ENCODE data around the gene PIAS1.

PIAS1 gene

DNA sequence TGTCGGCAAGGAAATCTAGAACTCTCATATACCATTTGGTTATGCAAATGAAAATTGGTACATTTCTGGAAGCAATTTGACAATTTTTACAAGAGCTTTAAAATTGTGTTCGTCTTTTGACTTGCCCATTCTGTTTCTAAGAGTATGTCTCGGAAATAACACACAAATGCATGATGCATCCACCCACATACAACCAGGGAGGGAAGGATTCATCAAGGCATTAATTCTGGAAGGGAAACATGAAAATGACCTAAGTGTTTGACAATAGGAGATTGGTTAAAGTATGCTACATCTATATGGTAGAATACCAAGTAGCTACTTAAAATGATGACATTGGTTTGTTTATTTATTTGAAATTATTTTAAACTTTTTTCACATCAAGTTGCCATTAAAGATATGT, 58.6 kb downstream of the PIAS1 start:
- Histone ChIP-seq H3K79me2 (ENCODE audit: insufficient read depth, low read length) (peaks cover 95% of the 10 kb centered on the region), H2AFZ (ENCODE audit: low read depth, low read length, severe bottlenecking) (no peak overlapping the region), H3K9ac (ENCODE audit: low read length) (no peak overlapping the region), H3K36me3 (ENCODE audit: low read length) (no peaks in the 10 kb centered on the region), H4K20me1 (ENCODE audit: low read depth, low read length) (peaks cover 6% of the 10 kb centered on the region; the same call in 1 of the 2 replicates), H3K4me2 (ENCODE audit: low read depth, low read length, poor library complexity, severe bottlenecking) (peak overlapping the region; percentile 79), H3K9me3 (ENCODE audit: insufficient read depth, low read length) (no peaks in the 10 kb centered on the region), H3K27ac (ENCODE audit: low read depth, low read length) (no peak overlapping the region), H3K27me3 (ENCODE audit: low read length) (no peaks in the 10 kb centered on the region), H3F3A (ENCODE audit: insufficient read depth) (no peaks in the 10 kb centered on the region), H3K9me2 (replicated peaks; ENCODE audit: insufficient read depth, low read length) (no peaks in the 10 kb centered on the region), H3K4me3 (ENCODE audit: insufficient read depth, low read length, poor library complexity, severe bottlenecking) (no peak overlapping the region)
- TF ChIP-seq, protein P1, sequence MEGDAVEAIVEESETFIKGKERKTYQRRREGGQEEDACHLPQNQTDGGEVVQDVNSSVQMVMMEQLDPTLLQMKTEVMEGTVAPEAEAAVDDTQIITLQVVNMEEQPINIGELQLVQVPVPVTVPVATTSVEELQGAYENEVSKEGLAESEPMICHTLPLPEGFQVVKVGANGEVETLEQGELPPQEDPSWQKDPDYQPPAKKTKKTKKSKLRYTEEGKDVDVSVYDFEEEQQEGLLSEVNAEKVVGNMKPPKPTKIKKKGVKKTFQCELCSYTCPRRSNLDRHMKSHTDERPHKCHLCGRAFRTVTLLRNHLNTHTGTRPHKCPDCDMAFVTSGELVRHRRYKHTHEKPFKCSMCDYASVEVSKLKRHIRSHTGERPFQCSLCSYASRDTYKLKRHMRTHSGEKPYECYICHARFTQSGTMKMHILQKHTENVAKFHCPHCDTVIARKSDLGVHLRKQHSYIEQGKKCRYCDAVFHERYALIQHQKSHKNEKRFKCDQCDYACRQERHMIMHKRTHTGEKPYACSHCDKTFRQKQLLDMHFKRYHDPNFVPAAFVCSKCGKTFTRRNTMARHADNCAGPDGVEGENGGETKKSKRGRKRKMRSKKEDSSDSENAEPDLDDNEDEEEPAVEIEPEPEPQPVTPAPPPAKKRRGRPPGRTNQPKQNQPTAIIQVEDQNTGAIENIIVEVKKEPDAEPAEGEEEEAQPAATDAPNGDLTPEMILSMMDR (IDR thresholded peaks at IDR 0.05; ENCODE audit: insufficient read depth, low read length, poor library complexity, severe bottlenecking), result no peak
- no peak for TF ChIP-seq EZH2phosphoT487 (conservative IDR thresholded peaks at IDR 0.05; ENCODE audit: low read length)

DNA sequence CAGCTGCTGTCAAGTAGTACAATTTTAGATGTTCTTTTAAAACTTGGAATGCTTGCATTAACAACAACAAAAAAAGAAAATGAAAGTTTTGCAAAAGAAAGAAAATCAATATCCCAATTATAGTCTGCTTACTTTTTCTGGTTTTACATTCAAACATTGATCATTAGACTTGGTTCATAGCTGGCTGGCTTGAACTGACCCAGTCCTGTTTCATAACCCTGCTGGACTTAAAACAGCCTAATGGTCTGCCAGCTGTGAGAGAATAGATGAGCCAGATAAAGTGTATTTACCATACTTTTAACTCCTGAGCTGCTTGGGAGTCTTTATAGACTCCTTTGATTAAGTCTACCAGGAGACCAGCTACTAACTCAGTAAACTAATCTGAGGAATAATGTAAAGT, 59.2 kb downstream of the PIAS1 start:
- Histone ChIP-seq H4K20me1 (ENCODE audit: low read depth, low read length) (peaks cover 6% of the 10 kb centered on the region; the same call in 1 of the 2 replicates), H3K4me2 (ENCODE audit: low read depth, low read length, poor library complexity, severe bottlenecking) (peak overlapping the region; percentile 79), H3K9me3 (ENCODE audit: insufficient read depth, low read length) (no peaks in the 10 kb centered on the region), H3F3A (ENCODE audit: insufficient read depth) (no peaks in the 10 kb centered on the region), H3K79me2 (ENCODE audit: insufficient read depth, low read length) (peaks cover 93% of the 10 kb centered on the region), H3K9ac (ENCODE audit: low read length) (no peak overlapping the region), H2AFZ (ENCODE audit: low read depth, low read length, severe bottlenecking) (no peak overlapping the region), H3K4me3 (ENCODE audit: insufficient read depth, low read length, poor library complexity, severe bottlenecking) (no peak overlapping the region), H3K9me2 (replicated peaks; ENCODE audit: insufficient read depth, low read length) (no peaks in the 10 kb centered on the region), H3K27me3 (ENCODE audit: low read length) (no peaks in the 10 kb centered on the region), H3K27ac (ENCODE audit: low read depth, low read length) (no peak overlapping the region), H3K36me3 (ENCODE audit: low read length) (no peaks in the 10 kb centered on the region)
- TF ChIP-seq EZH2phosphoT487 (conservative IDR thresholded peaks at IDR 0.05; ENCODE audit: low read length), result no peak
- TF ChIP-seq, protein P1 (IDR thresholded peaks at IDR 0.05; ENCODE audit: insufficient read depth, low read length, poor library complexity, severe bottlenecking), result no peak

DNA sequence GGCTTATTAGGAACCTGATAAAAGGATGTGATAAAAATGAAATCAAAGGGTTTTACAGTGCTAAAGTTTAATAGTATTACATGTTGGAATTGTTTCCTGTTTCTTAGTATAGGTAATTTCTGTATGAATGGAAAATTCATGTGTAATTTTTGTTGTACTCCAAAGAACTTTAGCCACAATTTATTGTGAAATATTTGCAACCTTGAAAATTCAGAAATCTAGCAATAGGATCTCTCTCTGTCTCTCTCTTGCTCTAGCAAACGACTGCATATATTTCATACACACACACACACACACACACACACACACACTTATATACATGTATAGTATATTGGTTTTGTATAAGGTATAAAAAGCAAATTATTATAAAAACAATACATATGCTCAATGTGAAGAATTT, 59.6 kb downstream of the PIAS1 start:
- H3K4me2 ChIP-seq (ENCODE audit: low read depth, low read length, poor library complexity, severe bottlenecking), result peak overlapping the region; percentile 79
- no peak overlapping the region for H3K27ac ChIP-seq (ENCODE audit: low read depth, low read length)
- H3F3A ChIP-seq (ENCODE audit: insufficient read depth), result no peaks in the 10 kb centered on the region
- H3K9me2 ChIP-seq (replicated peaks; ENCODE audit: insufficient read depth, low read length), result no peaks in the 10 kb centered on the region
- H3K27me3 ChIP-seq (ENCODE audit: low read length), result no peaks in the 10 kb centered on the region
- no peak overlapping the region for H2AFZ ChIP-seq (ENCODE audit: low read depth, low read length, severe bottlenecking)
- peaks cover 6% of the 10 kb centered on the region; the same call in 1 of the 2 replicates for H4K20me1 ChIP-seq (ENCODE audit: low read depth, low read length)
- H3K9ac ChIP-seq (ENCODE audit: low read length), result no peak overlapping the region
- H3K79me2 ChIP-seq (ENCODE audit: insufficient read depth, low read length), result peaks cover 93% of the 10 kb centered on the region
- no peaks in the 10 kb centered on the region for H3K9me3 ChIP-seq (ENCODE audit: insufficient read depth, low read length)
- peak overlapping the region; percentile 19 for H3K4me3 ChIP-seq (ENCODE audit: insufficient read depth, low read length, poor library complexity, severe bottlenecking)
- H3K36me3 ChIP-seq (ENCODE audit: low read length), result no peaks in the 10 kb centered on the region
- no peak for TF ChIP-seq EZH2phosphoT487 (conservative IDR thresholded peaks at IDR 0.05; ENCODE audit: low read length)
- TF ChIP-seq, protein P1 (IDR thresholded peaks at IDR 0.05; ENCODE audit: insufficient read depth, low read length, poor library complexity, severe bottlenecking), result no peak

All from SU-DHL-6 (cell line).